SW 1271 (cell line): Measurements from ENCODE around the gene HIF3A.
"Not testable (repeated sequence)": the region's sequence is repeated elsewhere in the genome, so short reads cannot be mapped to it uniquely, and the experiment has no call there.

ENCODE experiments used
- DNase-seq, 2 experiments: peaks; one replicate each; lab custom pipeline; 2025; lab: John Stamatoyannopoulos, UW

The HIF3A gene

DNA sequence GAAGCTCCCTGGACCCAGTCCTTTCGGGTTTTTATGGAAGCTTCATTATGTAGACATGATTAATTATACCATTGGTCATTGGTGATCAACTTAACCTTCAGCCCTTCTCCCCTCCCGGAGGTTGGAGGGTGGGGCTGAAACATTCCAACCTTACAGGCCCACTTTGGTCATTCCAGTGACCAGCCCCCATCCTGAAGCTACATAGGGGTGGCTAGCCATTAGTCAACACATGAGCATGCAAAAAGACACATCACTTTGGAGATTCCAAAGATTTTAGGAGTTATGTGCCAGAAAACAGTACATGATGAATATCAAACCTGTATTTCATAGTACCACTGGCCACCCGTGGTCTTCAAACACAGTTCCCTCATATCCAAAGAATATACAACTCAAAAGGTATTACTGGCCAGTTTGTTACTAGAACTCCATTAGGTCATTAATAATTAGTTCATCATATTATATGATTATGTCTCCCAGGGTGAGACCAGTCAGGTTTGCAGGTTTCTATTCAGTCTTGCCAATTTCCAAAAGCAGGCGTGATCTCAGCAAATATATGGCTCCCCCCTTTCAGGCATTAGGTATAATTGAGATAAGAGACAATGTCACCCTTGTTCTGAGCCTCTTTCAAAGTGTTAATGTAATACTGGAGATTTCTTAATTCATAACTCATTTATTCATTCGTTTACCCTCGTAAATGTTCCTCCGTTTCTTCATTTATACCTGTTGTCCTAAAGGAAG, 61.2 kb downstream of the HIF3A start:
- no peak for DNase-seq

DNA sequence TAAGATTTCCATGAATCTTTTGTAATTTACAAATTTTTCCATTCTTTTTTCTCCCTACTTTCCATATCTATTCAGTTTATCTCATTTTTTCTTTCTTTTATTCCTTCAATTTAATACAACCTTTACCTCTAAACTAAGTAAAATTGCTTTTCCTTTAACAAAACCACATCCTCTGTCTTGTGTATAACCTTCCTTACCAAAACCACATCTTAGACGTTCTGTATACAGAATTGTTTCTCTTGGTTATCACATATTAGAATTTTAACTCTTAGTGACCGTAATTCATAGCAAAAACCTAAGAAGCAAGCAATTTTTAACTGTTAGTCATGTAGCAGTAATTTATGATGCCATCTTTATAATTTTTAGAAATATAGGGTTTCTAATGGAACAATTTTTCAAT, 65.1 kb downstream of the HIF3A start:
- no peak for DNase-seq

DNA sequence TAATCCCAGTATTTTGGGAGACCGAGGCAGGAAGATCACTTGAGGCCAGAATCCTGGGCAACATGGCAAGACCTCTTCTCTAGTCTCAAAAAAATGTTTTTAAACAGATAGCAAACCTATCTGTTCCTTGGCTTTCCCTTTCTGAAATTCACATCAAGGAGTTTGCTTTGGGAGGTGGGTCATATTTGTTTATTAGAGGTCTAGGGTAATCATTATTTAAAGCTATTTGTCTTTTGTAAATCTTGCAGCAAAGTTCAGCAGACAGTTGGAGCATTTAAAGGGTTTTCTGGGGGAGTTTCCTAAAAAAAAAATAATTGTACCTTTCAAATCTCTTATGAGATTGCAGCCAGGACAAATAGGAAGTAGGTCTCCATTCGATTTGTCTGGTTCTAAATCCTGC, 67.5 kb downstream of the HIF3A start:
- DNase-seq: no peak

DNA sequence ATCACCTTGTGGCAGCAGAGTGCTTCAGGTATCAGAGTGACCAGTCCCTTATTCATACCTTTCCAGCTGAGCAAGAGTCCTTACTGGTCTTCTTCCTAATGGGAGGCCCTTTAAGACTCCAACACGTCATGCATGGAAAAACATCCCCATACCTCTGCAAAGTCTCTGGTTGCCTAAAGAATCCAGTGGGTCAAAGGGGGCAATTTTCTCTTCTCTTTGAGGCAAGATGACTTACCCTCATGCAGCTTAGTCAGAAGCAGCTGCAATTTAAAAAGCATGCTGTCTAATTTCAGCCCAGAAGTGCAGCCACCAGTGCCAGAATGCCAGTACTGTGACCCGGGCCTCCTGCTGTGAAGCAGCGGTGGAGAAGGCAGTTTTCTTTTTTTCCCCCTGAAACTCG, 68.7 kb downstream of the HIF3A start:
- no peak for DNase-seq

DNA sequence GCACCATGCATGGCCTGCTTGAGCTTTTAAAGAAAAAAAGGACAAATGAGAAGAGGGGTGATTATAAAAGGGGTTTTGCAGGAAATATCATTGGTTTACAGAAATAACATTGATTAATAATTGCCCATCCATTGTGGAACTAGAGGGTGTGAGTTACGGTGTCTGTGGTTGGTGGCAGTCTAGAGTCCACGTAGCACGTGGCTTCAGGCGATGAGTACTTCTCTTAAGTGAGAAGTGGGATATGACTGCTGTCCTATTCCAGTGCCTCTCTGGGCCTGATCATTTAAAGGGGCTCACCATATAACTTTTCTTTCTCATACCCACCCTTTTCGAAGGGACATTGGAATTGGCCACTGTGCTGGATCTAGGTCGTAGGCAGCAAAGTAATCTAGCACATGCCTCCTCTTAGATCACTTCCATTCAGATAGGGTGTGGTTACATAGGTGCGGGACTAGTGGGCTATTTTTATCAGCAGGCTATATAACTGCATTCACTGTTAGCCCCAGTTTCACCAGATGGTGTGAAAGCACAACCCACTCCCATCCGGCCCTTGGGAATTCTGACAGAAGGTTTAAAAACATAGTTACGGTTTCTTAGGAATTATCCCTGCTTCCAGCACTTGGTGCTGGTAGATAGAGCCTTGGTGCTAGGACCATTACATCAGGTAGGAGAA, 69.9 kb downstream of the HIF3A start:
- no peak for DNase-seq

DNA sequence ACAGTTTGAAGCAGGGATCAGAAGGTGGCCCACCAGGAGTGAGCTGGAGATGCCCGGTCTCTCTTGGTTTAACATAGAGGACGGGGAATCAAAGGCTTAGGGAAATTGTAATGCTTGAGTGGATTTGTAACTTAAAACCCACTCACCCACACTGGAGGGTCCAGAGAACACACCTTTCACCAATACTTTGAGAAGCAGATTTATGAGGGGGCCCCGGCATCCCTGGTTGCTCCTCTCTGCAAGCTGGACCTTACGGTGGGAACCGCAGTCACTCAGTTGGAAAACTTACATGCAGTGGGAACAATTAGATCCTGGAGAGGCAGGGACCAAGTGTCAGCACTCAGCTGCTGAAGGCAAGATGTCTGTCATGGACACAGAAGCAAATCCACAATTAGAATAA, 70.6 kb downstream of the HIF3A start:
- no peak for DNase-seq

DNA sequence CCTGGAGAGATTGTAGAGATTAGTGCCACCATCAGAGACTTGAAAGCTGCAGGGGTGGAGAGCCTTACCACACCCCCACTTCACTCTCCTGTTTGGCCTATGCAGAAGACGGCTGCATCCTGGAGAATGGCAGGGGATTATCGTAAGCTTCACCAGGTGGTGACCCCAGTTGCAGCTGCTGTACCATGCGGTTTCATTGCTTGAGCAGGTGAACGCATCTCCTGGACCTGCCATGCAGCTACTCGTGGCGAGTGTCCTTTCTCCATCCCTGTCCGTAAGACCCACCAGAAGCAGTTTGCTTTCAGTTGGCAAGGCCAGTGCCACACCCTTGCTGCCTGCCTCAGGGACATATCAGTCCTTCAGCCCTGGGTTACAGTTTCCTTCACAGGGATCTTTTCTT, 71.3 kb downstream of the HIF3A start:
- DNase-seq: no peak

DNA sequence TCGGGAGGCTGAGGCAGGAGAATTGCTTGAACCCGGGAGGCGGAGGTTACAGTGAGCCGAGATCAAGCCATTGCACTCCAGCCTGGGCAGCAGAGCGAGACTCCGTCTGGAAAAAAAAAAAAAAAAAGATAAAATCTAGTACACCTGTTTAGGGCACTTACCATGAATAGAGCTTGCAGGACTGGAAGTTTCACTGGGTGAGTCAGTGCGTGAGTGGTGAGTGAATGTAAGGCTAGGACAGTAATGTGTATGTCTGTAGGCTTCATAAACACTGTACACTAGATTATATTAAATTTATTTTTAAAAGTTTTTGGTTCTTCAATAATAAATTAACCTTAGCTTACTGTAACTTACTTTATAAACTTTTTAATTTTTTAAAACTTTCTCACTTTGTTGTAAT, 73.0 kb downstream of the HIF3A start:
- DNase-seq: no peak

DNA sequence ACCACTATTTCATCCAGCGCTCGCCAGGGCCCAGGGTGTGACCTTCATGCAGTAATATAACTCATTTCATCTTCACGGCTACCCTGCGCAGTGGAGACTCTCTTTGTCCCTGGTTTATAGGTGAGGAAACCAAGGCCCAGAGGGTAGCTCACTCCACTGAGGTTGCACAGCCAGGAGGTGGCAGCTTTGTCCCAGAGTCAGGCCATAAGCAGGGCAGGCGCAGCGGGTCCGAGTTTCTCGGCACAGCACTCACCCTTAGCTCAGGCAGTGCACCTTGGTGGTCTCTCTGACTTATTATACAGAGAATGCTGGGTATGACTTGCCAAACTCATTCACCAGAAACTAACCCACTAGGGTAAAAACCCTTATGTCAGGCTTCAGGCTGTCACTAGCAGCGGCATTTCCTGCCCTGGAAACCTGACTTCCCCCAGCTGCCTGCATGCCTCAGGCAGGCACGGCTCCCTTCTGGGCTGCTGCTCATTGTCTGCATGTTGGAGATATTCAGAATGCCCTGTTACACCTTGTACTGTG, 74.6 kb downstream of the HIF3A start:
- no peak for DNase-seq

DNA sequence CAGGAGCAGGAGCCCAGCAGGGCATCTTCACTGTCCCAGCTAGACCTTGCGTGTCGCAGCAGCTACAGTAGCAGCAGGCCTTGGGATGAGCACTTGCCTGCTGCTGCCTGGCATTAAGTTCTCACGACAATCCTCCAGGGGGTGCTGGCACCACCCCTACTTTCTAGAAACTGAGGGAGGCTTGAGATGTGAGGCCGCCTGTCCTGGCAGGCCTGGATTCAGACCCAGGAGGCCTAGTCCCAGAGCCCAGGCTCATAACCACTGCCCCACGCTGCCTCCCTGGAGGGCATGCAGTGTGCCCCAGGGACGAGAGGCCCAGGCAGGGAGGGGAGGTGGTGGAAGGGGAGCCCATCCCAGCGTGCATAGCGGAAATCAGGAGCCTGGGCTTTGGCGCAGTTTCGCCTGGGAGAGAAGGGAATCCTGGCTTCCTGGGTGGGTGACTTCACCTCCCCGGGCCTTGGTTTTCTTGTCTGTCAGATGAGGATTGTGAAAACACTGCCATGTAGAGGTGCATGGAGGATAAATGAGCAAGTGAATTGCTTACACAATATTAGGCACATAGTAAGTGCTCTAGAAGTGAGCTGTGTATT, 76.2 kb downstream of the HIF3A start:
- DNase-seq: no peak

DNA sequence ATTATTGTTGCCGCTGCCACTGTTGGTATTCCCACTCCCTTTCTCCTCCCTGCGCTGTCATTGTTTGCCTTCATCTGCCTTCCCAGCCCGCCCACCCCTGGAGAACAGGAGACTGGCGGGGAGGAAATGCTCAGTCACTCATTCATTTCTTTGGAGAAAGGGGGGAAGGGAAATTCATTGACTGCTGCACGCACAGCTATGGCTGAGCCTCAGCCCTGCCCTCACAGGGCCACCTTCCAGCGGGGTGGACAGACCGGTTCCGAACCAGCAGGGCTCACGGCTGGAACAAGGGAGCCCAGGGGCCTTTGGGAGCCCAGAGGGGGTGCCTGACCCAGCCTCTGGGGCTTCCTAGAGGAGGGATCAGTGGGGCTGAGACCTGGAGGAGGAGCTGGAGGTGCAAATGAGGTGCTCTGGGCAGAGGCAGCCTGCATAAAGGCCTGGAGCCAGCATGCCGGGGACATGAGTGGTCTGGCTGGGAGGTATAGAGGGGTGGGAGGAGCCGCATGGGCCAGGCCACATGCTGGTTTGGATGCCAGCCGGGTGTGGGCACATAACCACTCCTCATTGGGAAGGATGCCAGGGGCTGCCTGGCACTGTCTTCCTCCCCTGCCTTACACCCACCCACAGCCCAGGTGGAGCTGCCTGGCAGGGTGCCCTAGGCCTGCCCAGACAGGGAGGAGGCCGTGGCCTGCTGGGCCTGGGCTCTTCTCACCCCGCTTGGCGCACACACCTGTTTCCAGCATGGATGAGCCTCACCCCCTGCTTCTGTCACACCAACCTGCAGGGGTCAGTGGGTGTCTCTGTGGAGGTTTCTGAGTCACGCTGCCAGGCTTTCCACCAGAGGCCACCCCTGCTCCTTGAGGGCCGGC, 76.9 kb downstream of the HIF3A start:
- DNase-seq: peak in 1 of 2 experiments; percentile 29

DNA sequence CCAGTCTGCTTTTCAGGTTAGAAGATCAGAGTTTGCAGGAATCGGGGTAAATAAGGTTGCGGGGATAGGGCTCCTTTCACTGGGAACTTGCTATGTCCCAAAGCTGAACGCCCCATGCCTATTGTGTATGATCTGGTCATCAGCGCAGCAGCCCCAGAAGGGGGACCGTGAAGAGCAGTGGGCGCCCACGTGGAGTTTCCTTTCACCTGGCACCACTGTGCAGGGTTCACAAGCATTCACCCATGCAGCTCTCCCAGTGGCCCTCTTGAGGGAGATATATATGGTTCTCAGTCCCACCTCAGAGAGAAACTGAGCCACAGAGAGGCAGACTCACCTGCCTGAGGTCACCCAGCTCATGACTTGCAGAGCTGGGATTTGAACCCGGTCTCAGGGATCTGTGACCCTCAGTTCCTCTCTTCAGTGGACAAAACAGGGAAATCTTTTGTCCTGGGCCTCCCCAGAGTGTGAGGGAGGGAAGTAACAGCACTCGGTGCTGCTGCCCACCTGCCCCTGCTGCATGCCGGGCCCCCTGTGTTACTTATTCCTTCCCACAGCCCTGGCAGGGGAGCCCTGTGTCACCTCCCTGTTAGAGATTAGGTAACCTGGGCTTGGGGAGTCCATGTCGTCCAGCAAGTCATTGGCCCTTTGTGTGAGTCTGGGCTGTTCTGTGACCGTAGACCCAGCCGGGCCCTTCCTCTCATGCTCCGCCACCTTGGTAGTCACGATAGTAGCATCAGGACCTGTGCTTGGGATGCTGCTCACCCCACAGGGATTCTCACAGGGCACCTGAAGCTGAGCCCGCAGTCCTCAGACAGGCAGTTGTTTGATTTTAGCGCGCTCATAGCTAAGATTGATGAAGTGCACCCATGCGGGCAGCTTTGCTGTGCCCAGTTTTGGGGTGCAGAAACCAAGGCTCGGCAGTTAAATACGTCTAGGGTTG, 78.0 kb downstream of the HIF3A start:
- DNase-seq: no peak

DNA sequence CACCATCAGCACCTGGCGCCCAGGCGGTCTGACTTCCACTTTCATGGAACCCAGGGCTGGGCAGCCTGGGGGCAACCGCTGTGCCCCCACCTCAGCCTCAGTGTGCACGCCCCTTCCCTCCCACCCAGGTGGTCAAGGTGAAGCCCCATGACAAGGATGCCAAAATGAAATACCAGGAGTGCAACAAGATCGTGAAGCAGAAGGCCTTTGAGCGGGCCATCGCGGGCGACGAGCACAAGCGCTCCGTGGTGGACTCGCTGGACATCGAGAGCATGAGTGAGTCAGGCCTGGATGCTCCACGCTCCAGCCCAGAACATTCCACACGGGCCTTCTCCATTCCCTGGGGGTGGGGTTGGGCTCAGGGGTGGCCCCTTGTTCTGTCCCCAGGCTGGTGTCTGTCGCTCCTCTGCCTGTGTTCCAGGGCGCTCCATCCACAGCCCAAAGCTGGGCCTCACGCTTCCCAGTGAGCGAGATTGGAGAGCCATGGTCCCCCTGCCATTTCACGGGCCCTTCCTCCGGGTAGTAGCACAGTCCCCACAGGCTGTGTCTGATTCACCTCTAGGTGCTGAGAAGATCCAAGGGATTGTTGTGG, 78.7 kb downstream of the HIF3A start:
- DNase-seq: not testable (repeated sequence)

DNA sequence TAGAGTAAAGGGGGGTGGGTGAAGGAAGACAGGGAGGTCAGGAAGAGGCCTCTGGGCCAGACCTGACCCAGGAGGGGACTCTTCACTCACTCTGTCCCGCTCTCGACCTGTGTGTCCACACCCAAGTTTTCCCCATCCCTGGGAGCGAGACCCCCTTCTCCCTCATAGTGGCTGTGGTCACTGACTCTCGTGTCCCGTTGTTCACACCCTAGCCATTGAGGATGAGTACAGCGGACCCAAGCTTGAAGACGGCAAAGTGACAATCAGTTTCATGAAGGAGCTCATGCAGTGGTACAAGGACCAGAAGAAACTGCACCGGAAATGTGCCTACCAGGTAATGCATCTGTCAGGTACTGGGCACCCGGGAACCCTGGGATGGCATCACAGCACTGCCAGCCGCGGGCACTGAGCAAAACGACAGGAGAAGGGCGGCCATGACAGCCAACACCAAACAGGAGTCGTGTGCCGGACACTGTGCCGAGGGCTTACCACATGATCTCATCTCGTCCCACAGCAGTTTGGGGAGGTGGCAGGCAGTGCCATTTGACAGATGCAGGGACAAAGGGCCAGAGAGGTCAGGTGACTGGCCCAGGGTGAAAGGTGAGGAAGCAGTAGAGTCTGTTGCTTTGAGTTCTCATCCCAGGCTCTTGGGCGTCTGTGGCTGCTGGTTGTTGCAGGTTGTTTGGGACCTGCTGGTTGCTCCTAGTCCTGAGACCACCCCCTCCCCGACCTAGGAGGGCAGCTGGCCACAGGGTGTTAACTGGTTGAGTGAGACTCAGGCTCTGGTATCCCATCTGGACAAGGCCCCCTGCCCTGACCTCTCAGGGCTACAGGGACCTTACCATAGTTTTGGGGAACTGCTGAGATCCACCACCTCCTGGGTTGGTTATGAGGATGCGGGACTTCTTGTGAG, 79.7 kb downstream of the HIF3A start:
- no peak for DNase-seq

DNA sequence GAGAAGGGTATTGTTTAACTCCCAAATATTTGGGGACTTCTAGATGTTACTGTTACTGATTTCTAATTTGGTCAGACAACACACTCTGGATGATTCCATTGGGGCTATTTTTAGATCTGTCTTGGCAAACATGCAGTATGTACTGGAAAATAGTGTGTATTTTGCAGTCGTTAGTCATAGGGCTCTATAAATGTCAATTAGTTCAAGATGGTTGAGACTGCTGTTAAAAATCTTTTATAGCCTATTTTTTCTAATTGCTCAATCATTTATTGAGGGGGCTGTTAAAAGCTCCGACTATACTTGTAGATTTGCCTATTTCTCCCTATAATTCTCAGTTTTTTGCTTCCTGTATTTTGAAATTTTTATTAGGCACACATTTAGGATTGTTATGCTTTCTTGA, 81.4 kb downstream of the HIF3A start:
- no peak for DNase-seq

DNA sequence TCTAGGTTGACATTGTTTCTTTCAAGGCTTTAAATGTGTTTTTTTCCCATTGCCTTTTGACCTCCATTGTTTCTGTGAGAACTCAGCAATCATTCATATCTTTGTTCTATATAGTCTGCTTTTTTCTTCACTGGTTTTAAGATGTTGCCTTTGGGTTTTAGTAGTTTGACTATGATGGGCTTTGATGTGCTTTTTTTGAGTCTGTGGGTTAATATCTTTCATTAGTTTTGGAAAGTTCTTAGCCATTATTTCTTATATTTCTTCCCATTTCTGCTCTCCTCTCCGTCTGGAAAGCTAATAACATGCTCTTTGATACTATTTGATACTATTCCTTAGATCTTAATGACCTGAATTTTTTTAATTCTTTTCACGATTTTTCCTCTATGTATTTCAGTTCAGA, 83.8 kb downstream of the HIF3A start:
- no peak for DNase-seq

DNA sequence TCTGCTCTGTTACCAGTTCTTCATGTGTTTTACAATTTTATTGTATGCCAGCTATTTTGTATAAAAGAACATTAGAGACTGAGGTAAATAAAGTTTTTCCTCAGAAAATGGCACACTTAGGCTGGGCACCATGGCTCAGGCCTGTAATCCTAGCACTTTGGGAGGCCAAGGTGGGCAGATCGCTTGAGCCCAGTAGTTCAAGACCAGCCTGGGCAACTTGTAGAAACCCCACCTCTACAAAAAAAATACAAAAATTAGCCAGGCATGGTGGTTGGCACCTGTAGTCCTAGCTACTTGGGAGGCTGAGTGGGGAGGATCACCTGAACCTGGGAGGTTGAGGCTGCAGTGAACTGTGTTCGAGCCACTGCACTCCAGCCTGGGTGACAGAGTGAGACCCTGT, 84.5 kb downstream of the HIF3A start:
- DNase-seq: no peak

DNA sequence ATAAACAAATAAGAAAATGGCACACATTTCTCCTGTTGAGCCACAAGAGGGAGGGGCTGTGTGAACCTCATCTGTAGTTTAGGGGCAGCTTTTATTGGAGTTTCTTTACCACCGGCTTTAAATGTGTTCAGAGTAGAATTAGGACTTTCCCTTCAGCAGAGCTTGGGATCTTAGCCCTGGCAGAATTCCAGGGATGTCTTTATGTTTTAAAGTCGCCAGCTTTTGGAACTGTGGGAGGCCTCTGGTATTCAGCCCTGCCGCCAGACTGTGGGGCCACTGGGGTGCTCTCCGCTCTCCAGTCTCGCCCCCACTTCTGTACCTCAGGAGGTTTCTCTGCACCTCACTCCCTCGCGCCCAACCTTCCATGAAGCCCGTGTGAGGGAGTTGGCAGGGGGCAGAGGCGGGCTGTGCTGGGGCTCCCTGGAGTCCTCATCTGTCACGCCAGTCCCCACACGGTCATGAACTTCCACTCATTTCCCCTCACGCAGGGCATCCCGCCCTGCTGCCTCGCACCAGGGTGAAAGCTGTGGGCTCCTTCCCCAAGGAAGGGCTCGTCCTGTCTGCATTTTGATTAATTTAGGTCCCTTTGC, 85.0 kb downstream of the HIF3A start:
- DNase-seq: no peak

DNA sequence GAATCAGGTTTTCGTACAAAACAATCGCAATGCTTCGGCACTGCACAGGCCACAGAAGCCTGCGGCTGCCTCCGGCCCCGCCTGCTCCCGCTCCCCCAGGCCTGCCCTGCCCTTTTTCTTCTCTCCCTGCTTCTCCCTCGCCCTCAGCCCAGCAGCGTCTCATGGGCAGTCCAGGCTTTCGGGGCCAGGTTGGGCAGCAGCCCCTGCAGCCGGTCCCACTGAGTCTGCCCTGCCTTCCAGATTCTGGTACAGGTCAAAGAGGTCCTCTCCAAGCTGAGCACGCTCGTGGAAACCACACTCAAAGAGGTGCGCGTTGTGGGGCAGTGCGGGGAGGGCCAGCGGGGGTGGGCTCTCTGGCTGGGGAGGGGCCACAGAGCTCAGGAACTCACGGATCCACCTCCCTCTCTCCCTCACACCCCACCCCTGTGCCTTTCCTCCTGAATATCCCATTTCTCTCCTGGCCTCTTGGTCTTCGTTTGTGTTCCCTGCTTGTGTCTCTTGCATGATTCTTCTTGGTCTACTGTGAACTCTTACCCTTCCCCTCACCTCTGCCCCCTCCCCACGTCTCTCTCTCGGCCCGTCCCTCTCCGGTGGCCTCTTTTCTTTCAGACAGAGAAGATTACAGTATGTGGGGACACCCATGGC, 86.5 kb downstream of the HIF3A start:
- no peak for DNase-seq
